Measurements from ENCODE around the gene SLC6A6. TPM values are rescaled to one million over a fixed set of nuclear protein-coding genes. Genes with fewer than 3 reads are reported as not detected.

The SLC6A6 gene
- total and polyA plus RNA-seq, 2 donors from 2014 or later: 7.1 to 64.0 TPM

- H3K9me3 ChIP-seq (ENCODE audit: control insufficient read depth in 2 of 3, insufficient read depth in 1 of 3, low read length in 3 of 3): no peaks in the 10 kb centered on the region
- no peaks in the 10 kb centered on the region for H3K4me1 ChIP-seq (ENCODE audit: control insufficient read depth in 2 of 3, insufficient read depth in 2 of 3, low read depth in 1 of 3, low read length in 3 of 3)
- peak in 3 of 5 donors; percentile 30 to 52 (median 35) for DNase-seq
- no peaks in the 10 kb centered on the region for H3K27me3 ChIP-seq (ENCODE audit: control insufficient read depth, insufficient read depth, low read length)
- no peak overlapping the region for H3K9ac ChIP-seq (ENCODE audit: low read length in 3 of 3)
- no peaks in the 10 kb centered on the region for H3K36me3 ChIP-seq (ENCODE audit: control insufficient read depth in 2 of 3, insufficient read depth in 3 of 3, low read length in 3 of 3)
- intact Hi-C loops (cut with DNase I): no loop called here
- H3K4me3 ChIP-seq (ENCODE audit: low read length in 3 of 3): no peak overlapping the region
- no peak for FAIRE-seq
- no peak for TF ChIP-seq CTCF (IDR thresholded peaks at IDR 0.05; ENCODE audit: borderline replicate concordance, extremely low read depth, insufficient read depth)
- H3K27ac ChIP-seq (ENCODE audit: low read depth in 2 of 2, low read length in 2 of 2): no peak overlapping the region
These were observed 121.4 kb downstream of the SLC6A6 start for GRCh38 chr3:14523792-14524191.

GRCh38 chr3:14524311-14524711, 121.9 kb downstream of the SLC6A6 start:
- no peaks in the 10 kb centered on the region for H3K9me3 ChIP-seq (ENCODE audit: control insufficient read depth in 2 of 3, insufficient read depth in 1 of 3, low read length in 3 of 3)
- intact Hi-C loops (cut with DNase I): no loop called here
- H3K27ac ChIP-seq (ENCODE audit: low read depth in 2 of 2, low read length in 2 of 2): no peak overlapping the region
- DNase-seq (peak in 2 of 5 donors; percentile 25 to 56), FAIRE-seq (no peak)
- H3K4me3 ChIP-seq (ENCODE audit: low read length in 3 of 3): no peak overlapping the region
- no peaks in the 10 kb centered on the region for H3K36me3 ChIP-seq (ENCODE audit: control insufficient read depth in 2 of 3, insufficient read depth in 3 of 3, low read length in 3 of 3)
- H3K9ac ChIP-seq (ENCODE audit: low read length in 3 of 3): no peak overlapping the region
- TF ChIP-seq CTCF (IDR thresholded peaks at IDR 0.05; ENCODE audit: borderline replicate concordance, extremely low read depth, insufficient read depth): no peak
- no peaks in the 10 kb centered on the region for H3K4me1 ChIP-seq (ENCODE audit: control insufficient read depth in 2 of 3, insufficient read depth in 2 of 3, low read depth in 1 of 3, low read length in 3 of 3)
- H3K27me3 ChIP-seq (ENCODE audit: control insufficient read depth, insufficient read depth, low read length): no peaks in the 10 kb centered on the region

GRCh38 chr3:14524920-14525660, 122.7 kb downstream of the SLC6A6 start:
- Histone ChIP-seq H3K9ac (ENCODE audit: low read length in 3 of 3) (no peak overlapping the region), H3K36me3 (ENCODE audit: control insufficient read depth in 2 of 3, insufficient read depth in 3 of 3, low read length in 3 of 3) (no peaks in the 10 kb centered on the region), H3K4me1 (ENCODE audit: control insufficient read depth in 2 of 3, insufficient read depth in 2 of 3, low read depth in 1 of 3, low read length in 3 of 3) (no peaks in the 10 kb centered on the region), H3K4me3 (ENCODE audit: low read length in 3 of 3) (no peak overlapping the region), H3K9me3 (ENCODE audit: control insufficient read depth in 2 of 3, insufficient read depth in 1 of 3, low read length in 3 of 3) (peaks cover 0 to 5% (median 0%) of the 10 kb centered on the region in 3 donors), H3K27ac (ENCODE audit: low read depth in 2 of 2, low read length in 2 of 2) (no peak overlapping the region), H3K27me3 (ENCODE audit: control insufficient read depth, insufficient read depth, low read length) (no peaks in the 10 kb centered on the region)
- FAIRE-seq (no peak), DNase-seq (peak in 2 of 5 donors; percentile 15 to 39)
- intact Hi-C loops (cut with DNase I): no loop called here
- TF ChIP-seq CTCF (IDR thresholded peaks at IDR 0.05; ENCODE audit: borderline replicate concordance, extremely low read depth, insufficient read depth): no peak

Data from kidney (tissue), 14 donors.